GM18499 (cell line): ENCODE measurements around the gene ZNF211.

Experiments
- ATAC-seq: cut with Tn5 transposase; IDR thresholded peaks from one replicate; pipeline ENCODE4 v1.9.1; 2021; ENCODE audit warnings: moderate number of reproducible peaks; ENCODE audit not compliant: insufficient read depth, unreplicated experiment

Gene ZNF211

GRCh38 chr19:57632987-57633831, at the start of gene ZNF211:
TSS of gene ZNF211 (plus strand) at chr19:57633168. CDS start at chr19:57633347, 179 bp downstream.
- ATAC-seq, result peak; percentile 92

GRCh38 chr19:57583521-57584416, 49.2 kb upstream of the ZNF211 start, which contains the start of gene ZIK1:
TSS of gene ZIK1 (plus strand) at chr19:57584145. CDS start at chr19:57584357, 212 bp downstream.
- no peak for ATAC-seq

- no peak for ATAC-seq
These were observed 45.4 kb upstream of the ZNF211 start for GRCh38 chr19:57587529-57587928.

DNA sequence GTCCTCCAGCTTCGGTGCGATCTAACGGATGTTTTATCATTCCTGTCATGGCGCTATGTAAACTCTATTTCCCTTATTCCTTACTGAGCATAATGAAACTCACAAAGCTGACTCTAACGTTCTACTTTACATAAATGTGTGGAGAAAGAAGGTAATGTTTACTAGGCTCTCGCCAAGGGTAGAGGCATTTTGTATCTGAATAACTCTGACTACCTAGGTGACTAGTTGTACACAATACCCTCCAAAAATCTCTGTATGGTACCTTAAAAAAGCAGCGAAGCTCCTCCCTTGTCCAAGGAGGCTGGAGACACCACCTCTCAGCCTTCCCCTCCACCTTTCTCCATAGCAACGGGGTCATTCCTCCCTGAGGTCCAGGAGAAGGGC, 33.6 kb upstream of the ZNF211 start:
- ATAC-seq, result no peak

DNA sequence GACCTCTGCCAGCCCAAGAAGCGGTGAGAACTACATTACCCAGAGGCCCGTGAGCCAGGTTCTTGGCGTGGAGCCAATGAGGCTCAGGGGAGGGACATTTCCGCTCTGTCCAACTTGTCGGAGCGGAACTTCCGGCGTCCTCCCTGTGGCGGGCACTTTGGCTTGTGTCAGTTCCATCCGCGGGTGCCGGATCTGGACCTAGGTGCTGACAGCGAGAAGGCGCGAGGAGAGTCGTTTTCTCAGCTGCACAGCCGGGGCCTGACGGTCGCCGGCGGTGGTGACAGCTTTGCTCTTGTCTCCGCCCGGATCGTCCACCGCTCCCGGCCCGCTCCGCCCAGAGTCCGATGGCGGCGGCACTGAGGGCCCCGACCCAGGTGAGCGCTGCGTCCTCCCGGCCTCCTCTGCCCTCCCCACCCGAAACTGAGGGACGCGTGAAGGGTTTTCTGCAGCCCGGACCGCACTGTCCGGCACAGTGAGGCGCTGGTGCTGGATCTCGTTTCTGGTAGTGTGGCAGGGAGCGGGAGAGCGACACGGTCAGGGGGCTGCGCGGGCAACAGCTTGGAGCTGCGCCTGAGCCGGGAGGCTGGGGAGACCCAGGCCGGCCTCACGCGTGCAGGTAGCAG, 33.1 kb upstream of the ZNF211 start, which contains the start of gene ZNF530:
TSS of gene ZNF530 (plus strand) at position 125 of the 623 bp plus-strand sequence. CDS start 4,461 bp downstream, outside the sequence.
- ATAC-seq, result peak; percentile 59

- ATAC-seq, result no peak
These were observed 26.0 kb upstream of the ZNF211 start for GRCh38 chr19:57606931-57607330.

GRCh38 chr19:57611113-57611512, 21.9 kb upstream of the ZNF211 start:
- no peak for ATAC-seq

- ATAC-seq, result no peak
These were observed 18.8 kb upstream of the ZNF211 start, which contains the start of gene ZNF134 for GRCh38 chr19:57613941-57614743. TSS of gene ZNF134 (plus strand) at chr19:57614242. CDS start at chr19:57619469, 5,227 bp downstream.

GRCh38 chr19:57615346-57615745, 17.6 kb upstream of the ZNF211 start:
- ATAC-seq, result no peak

DNA sequence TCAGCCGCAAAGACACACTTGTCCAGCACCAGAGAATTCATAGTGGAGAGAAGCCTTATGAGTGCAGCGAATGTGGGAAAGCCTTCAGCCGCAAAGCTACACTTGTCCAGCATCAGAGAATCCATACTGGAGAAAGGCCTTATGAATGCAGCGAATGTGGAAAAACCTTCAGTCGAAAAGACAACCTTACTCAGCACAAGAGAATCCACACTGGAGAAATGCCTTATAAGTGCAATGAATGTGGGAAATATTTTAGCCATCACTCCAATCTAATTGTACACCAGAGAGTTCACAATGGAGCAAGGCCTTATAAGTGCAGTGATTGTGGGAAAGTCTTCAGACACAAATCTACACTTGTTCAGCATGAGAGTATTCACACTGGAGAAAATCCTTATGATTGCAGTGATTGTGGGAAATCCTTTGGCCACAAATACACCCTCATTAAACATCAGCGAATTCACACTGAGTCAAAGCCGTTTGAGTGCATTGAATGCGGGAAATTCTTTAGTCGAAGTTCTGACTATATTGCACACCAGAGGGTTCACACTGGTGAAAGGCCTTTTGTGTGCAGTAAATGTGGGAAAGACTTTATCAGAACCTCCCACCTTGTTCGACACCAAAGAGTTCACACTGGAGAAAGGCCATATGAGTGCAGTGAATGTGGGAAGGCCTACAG, 12.2 kb upstream of the ZNF211 start:
- ATAC-seq, result no peak

DNA sequence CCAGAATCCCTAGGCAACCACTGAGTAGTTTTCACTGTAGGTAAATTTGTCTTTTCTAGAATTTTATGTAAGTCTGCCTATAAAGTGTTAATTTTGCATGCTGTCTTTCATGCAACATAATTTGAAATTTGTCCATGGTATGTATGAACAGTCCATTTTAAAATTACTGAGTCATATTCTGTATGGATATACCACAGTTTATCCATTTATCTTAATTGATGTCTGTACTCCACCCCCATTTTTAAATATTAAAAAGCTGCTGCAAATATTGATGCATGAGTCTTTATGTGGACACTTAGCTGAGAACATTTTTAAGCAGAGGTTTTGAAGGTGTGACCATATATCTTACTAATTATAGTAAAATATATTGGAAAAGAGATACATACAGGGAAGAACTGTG, 9.9 kb upstream of the ZNF211 start:
- ATAC-seq, result no peak

- ATAC-seq, result no peak
These were observed 814 bp downstream of the ZNF211 start for GRCh38 chr19:57633832-57634131.

GRCh38 chr19:57637379-57637778, 4.4 kb downstream of the ZNF211 start:
- ATAC-seq, result no peak

GRCh38 chr19:57641715-57642234, 8.8 kb downstream of the ZNF211 start:
- no peak for ATAC-seq

DNA sequence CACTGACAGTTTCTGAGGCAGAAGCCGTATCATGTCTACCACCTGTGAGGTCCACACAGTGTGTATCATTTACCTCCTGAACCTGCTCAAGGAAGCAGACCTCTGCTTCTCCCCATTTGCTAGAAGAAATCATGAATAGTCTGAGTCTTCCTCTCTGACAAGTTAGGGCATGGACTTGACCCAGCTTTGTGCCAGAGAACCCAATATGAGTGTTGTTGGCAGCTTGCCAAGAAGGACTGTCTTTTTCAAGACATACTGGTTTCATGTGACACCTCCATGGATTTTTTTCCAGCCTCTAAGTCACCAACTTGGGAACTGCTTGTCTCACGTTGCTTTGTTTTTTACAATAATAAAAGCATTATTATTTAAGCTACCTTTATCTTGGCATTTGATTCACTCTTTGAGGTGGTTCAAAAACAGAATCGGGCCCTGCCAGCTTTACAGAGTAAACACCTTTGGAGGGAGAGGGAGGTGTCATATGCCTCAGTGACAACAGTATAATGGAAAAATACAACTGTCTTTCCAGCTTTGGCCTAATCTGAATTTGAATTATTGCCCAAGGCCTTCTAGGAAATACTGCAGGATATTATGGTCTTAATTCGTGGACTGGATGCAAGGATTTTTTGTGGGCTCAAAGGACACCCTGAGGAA, 9.6 kb downstream of the ZNF211 start:
- no peak for ATAC-seq

GRCh38 chr19:57643734-57644133, 10.8 kb downstream of the ZNF211 start:
- no peak for ATAC-seq

- no peak for ATAC-seq
These were observed 15.5 kb downstream of the ZNF211 start for GRCh38 chr19:57648331-57649003.

- ATAC-seq, result no peak
These were observed 18.7 kb downstream of the ZNF211 start for GRCh38 chr19:57651654-57651996.
